Measurements from ENCODE around the gene CD40LG.

CD40LG gene

GRCh38 chrX:136639506-136640176, 8.3 kb upstream of the CD40LG start:
- H3K79me2 ChIP-seq, result no peaks in the 10 kb centered on the region
- H3K9ac ChIP-seq, result no peak overlapping the region
- H3K4me2 ChIP-seq (ENCODE audit: low read length), result no peak overlapping the region
- H2AFZ ChIP-seq, result no peak overlapping the region
- H3K4me3 ChIP-seq (ENCODE audit: low read depth, low read length), result no peak overlapping the region
- TF ChIP-seq CTCF (IDR thresholded peaks at IDR 0.05), result no peak
- H3K9me3 ChIP-seq (ENCODE audit: control insufficient read depth, low read length), result no peaks in the 10 kb centered on the region
- H3K4me1 ChIP-seq, result no peaks in the 10 kb centered on the region
- no peaks in the 10 kb centered on the region for H3K36me3 ChIP-seq (ENCODE audit: control insufficient read depth, insufficient read depth, low read length)
- no peak overlapping the region for H3K27ac ChIP-seq
- H3K27me3 ChIP-seq (ENCODE audit: control insufficient read depth, insufficient read depth, low read length), result no peaks in the 10 kb centered on the region

- Histone ChIP-seq H3K79me2 (no peaks in the 10 kb centered on the region), H3K9ac (no peak overlapping the region), H3K4me3 (ENCODE audit: low read depth, low read length) (no peak overlapping the region), H2AFZ (no peak overlapping the region), H3K27ac (no peak overlapping the region), H3K9me3 (ENCODE audit: control insufficient read depth, low read length) (no peaks in the 10 kb centered on the region), H3K36me3 (ENCODE audit: control insufficient read depth, insufficient read depth, low read length) (no peaks in the 10 kb centered on the region), H3K4me1 (no peaks in the 10 kb centered on the region), H3K4me2 (ENCODE audit: low read length) (no peak overlapping the region), H3K27me3 (ENCODE audit: control insufficient read depth, insufficient read depth, low read length) (no peaks in the 10 kb centered on the region)
- no peak for TF ChIP-seq CTCF (IDR thresholded peaks at IDR 0.05)
Observed at GRCh38 chrX:136643243-136643642, 4.7 kb upstream of the CD40LG start.

GRCh38 chrX:136646602-136647239, 1.2 kb upstream of the CD40LG start:
- H3K79me2 ChIP-seq, result no peaks in the 10 kb centered on the region
- H3K27ac ChIP-seq, result no peak overlapping the region
- H3K4me3 ChIP-seq (ENCODE audit: low read depth, low read length), result no peak overlapping the region
- H3K36me3 ChIP-seq (ENCODE audit: control insufficient read depth, insufficient read depth, low read length), result no peaks in the 10 kb centered on the region
- no peak overlapping the region for H3K9ac ChIP-seq
- H2AFZ ChIP-seq, result no peak overlapping the region
- no peaks in the 10 kb centered on the region for H3K9me3 ChIP-seq (ENCODE audit: control insufficient read depth, low read length)
- no peak overlapping the region for H3K4me2 ChIP-seq (ENCODE audit: low read length)
- no peaks in the 10 kb centered on the region for H3K27me3 ChIP-seq (ENCODE audit: control insufficient read depth, insufficient read depth, low read length)
- no peak for TF ChIP-seq CTCF (IDR thresholded peaks at IDR 0.05)
- no peaks in the 10 kb centered on the region for H3K4me1 ChIP-seq

GRCh38 chrX:136650811-136651210, 2.9 kb downstream of the CD40LG start:
- Histone ChIP-seq H3K27ac (no peak overlapping the region), H3K4me3 (ENCODE audit: low read depth, low read length) (no peak overlapping the region)
- no peak for TF ChIP-seq CTCF (IDR thresholded peaks at IDR 0.05)

More at GRCh38 chrX:136650811-136651210, 2.9 kb downstream of the CD40LG start:
- no peaks in the 10 kb centered on the region for H3K4me1 ChIP-seq
- H3K4me2 ChIP-seq (ENCODE audit: low read length), result no peak overlapping the region
- no peak overlapping the region for H2AFZ ChIP-seq
- no peaks in the 10 kb centered on the region for H3K36me3 ChIP-seq (ENCODE audit: control insufficient read depth, insufficient read depth, low read length)
- H3K27me3 ChIP-seq (ENCODE audit: control insufficient read depth, insufficient read depth, low read length), result no peaks in the 10 kb centered on the region
- no peaks in the 10 kb centered on the region for H3K79me2 ChIP-seq
- no peaks in the 10 kb centered on the region for H3K9me3 ChIP-seq (ENCODE audit: control insufficient read depth, low read length)
- no peak overlapping the region for H3K9ac ChIP-seq
